B cell (primary cell): ENCODE results near the gene ZFYVE19. TPM values are rescaled to one million over a fixed set of nuclear protein-coding genes. Genes with fewer than 3 reads are reported as not detected.

ENCODE experiments used
- ATAC-seq: fragments of 200-7000 bp; cut with Tn5 transposase; one replicate; pipeline ENCODE4 v1.10.0; 2021; ENCODE audit warnings: low read depth, mild to moderate bottlenecking, moderate number of reproducible peaks, moderate library complexity
- CTCF ChIA-PET: fragments of 350-600 bp; sonication (Branson Sonifier 250); formaldehyde crosslinking; loops from one replicate; lab custom pipeline; 2021; ENCODE audit warnings: antibody characterized with exemption, inconsistent platforms; lab: Charles Lee
- POLR2A ChIA-PET: fragments of 350-600 bp; sonication (Branson Sonifier 250); formaldehyde crosslinking; loops from one replicate; lab custom pipeline; 2021; ENCODE audit warnings: antibody characterized with exemption; lab: Charles Lee
- DNase-seq: peaks from one replicate; pipeline ENCODE4 v3.0.0; 2013
- H2AFZ ChIP-seq: 2 replicates; pipeline ENCODE4 v1.6.1; 2012; ENCODE audit warnings: mild to moderate bottlenecking, low read depth, low read length; ENCODE audit not compliant: insufficient read depth, poor library complexity, severe bottlenecking
- H3K27ac ChIP-seq, 2 donors: 1 replicate in 1 of 2; 2 replicates in 1 of 2; pipeline ENCODE4 v1.5.1; 2012 to 2013; ENCODE audit warnings: low read length in 2 of 2, mild to moderate bottlenecking in 2 of 2, moderate library complexity in 1 of 2
- H3K27me3 ChIP-seq, 4 experiments: fragments of 200-600 bp in 1 of 4; sonication (generic) in 1 of 4; replicated peaks in 1 of 4; 1 replicate in 2 of 4; 2 replicates in 2 of 4; pipeline versions ENCODE4 v1.6.1 to v1.7.0; 2013 to 2016; ENCODE audit warnings: low read length in 3 of 4, mild to moderate bottlenecking in 2 of 4, mixed read lengths in 1 of 4, moderate library complexity in 1 of 4; ENCODE audit not compliant: insufficient read depth in 4 of 4, control insufficient read depth in 3 of 4; ENCODE audit errors: control extremely low read depth in 1 of 4
- H3K36me3 ChIP-seq, 2 experiments: replicated peaks in 1 of 2; 1 replicate in 1 of 2; 2 replicates in 1 of 2; pipeline versions ENCODE4 v1.6.1 to v1.7.1; 2013; ENCODE audit warnings: low read length in 1 of 2; ENCODE audit not compliant: insufficient read depth in 2 of 2, control insufficient read depth in 1 of 2; ENCODE audit errors: control extremely low read depth in 1 of 2, extremely low read depth in 1 of 2
- H3K4me1 ChIP-seq, 2 donors: fragments of 200-600 bp in 1 of 2; sonication (generic) in 1 of 2; 1 replicate in 1 of 2; 2 replicates in 1 of 2; pipeline versions ENCODE4 v1.5.1 to v1.6.1; 2013 to 2017; ENCODE audit warnings: low read length in 2 of 2; ENCODE audit not compliant: control insufficient read depth in 2 of 2, insufficient read depth in 2 of 2
- H3K4me2 ChIP-seq: replicated peaks from 2 replicates; pipeline ENCODE3; 2012; ENCODE audit warnings: mild to moderate bottlenecking, low read depth, low read length; ENCODE audit not compliant: poor library complexity, severe bottlenecking
- H3K4me3 ChIP-seq, 5 experiments: fragments of 200-600 bp in 1 of 5; sonication (generic) in 1 of 5; 1 replicate in 3 of 5; 2 replicates in 2 of 5; pipeline versions ENCODE4 v1.5.1 to v1.7.0; 2011 to 2016; ENCODE audit warnings: low read length in 4 of 5, mild to moderate bottlenecking in 4 of 5, low read depth in 2 of 5, control low read depth in 1 of 5, moderate library complexity in 1 of 5; ENCODE audit not compliant: insufficient read depth in 1 of 5; ENCODE audit errors: control extremely low read depth in 1 of 5, extremely low read depth in 1 of 5
- H3K79me2 ChIP-seq: fragments of 200-600 bp; sonication (generic); one replicate; pipeline ENCODE4 v1.6.0; 2016; ENCODE audit warnings: low read length; ENCODE audit not compliant: control insufficient read depth, insufficient read depth
- H3K9ac ChIP-seq: fragments of 200-600 bp; sonication (generic); 2 replicates; pipeline ENCODE4 v1.6.1; 2017; ENCODE audit warnings: mild to moderate bottlenecking, low read length, moderate library complexity
- H3K9me3 ChIP-seq, 3 donors: one replicate each; pipeline versions ENCODE4 v1.6.1 to v1.7.1; 2013; ENCODE audit warnings: low read length in 2 of 3; ENCODE audit not compliant: control insufficient read depth in 2 of 3, insufficient read depth in 1 of 3; ENCODE audit errors: control extremely low read depth in 1 of 3
- H4K20me1 ChIP-seq: 2 replicates; pipeline ENCODE4 v1.6.0; 2012; ENCODE audit warnings: mild to moderate bottlenecking, low read length; ENCODE audit not compliant: insufficient read depth, control insufficient read depth, poor library complexity, severe bottlenecking
- H3K27ac Mint-ChIP-seq: one replicate; pipeline ENCODE4 v1.8.0; 2021; ENCODE audit warnings: mixed read lengths
- H3K27me3 Mint-ChIP-seq: one replicate; pipeline ENCODE4 v1.8.0; 2021; ENCODE audit warnings: mixed read lengths
- H3K4me1 Mint-ChIP-seq: one replicate; pipeline ENCODE4 v1.8.0; 2021; ENCODE audit warnings: mixed read lengths
- H3K4me3 Mint-ChIP-seq: one replicate; pipeline ENCODE4 v1.8.0; 2021; ENCODE audit warnings: mixed read lengths
- H3K9me3 Mint-ChIP-seq: one replicate; pipeline ENCODE4 v1.8.0; 2022; ENCODE audit warnings: mixed read lengths; ENCODE audit not compliant: insufficient read depth
- CTCF ChIP-seq: fragments of 200-600 bp; IDR thresholded peaks from one replicate; pipeline ENCODE4 v1.8.0; 2022; ENCODE audit warnings: antibody characterized with exemption, mild to moderate bottlenecking
- EZH2 ChIP-seq: IDR thresholded peaks from 2 replicates; pipeline ENCODE4 v1.6.1; 2012; ENCODE audit warnings: borderline replicate concordance, low read depth, mild to moderate bottlenecking, moderate library complexity, low read length; ENCODE audit not compliant: insufficient read depth, poor library complexity, severe bottlenecking
- WGBS: methylation state at CpG from one replicate; pipeline ENCODE4 v1.1.5; 2013; ENCODE audit warnings: missing lambda C conversion rate; ENCODE audit not compliant: insufficient coverage; 5-methylcytosine and 5-hydroxymethylcytosine counted together
- intact Hi-C: fragments of 100-400 bp; cut with micrococcal nuclease; formaldehyde crosslinking; loops from one replicate; pipeline ENCODE4 v1.10.0; 2022
- polyA plus RNA-seq: library from polyadenylated mRNA; depleted of rRNA; stranded (reverse); fragments of >200 nt; gene quantifications from 2 replicates; pipeline ENCODE4 v1.2.3, GENCODE V29; 2012
- total RNA-seq, 2 donors: library from RNA; stranded (reverse); fragments of 120-200 nt in 1 of 2; gene quantifications; 1 replicate in 1 of 2; 2 replicates in 1 of 2; pipeline versions ENCODE4 v1.2.3 to v1.2.4, GENCODE V29; 2013 to 2022

Gene ZFYVE19
- total and polyA plus RNA-seq, 2 donors (not counting 1 experiment from before 2014, with no cell fraction given): 29.4 to 60.5 TPM

GRCh38 chr15:40759961-40760360 lies 46.9 kb upstream of the ZFYVE19 start:
- CTCF ChIA-PET: no interaction called here
- no peak for ATAC-seq
- intact Hi-C loops: no loop called here

More at GRCh38 chr15:40759961-40760360, 46.9 kb upstream of the ZFYVE19 start:
- Mint-ChIP-seq H3K4me1 (peaks cover 20% of the 10 kb centered on the region), H3K4me3 (no peak overlapping the region), H3K9me3 (no peaks in the 10 kb centered on the region), H3K27me3 (no peaks in the 10 kb centered on the region), H3K27ac (no peak overlapping the region)
- Histone ChIP-seq H3K27ac (no peak overlapping the region), H3K27me3 (no peaks in the 10 kb centered on the region), H3K4me2 (no peak overlapping the region), H2AFZ (no peak overlapping the region), H3K9me3 (no peaks in the 10 kb centered on the region), H3K79me2 (peaks cover 1% of the 10 kb centered on the region), H3K36me3 (no peaks in the 10 kb centered on the region), H3K4me3 (no peak overlapping the region), H3K4me1 (peaks cover 11 to 28% of the 10 kb centered on the region in 2 donors), H4K20me1 (no peaks in the 10 kb centered on the region), H3K9ac (no peak overlapping the region)
- TF ChIP-seq EZH2: no peak
- no peak for TF ChIP-seq CTCF
- no peak for DNase-seq
- 66% methylated on average over 5 of the region's 5 CpGs for WGBS
- POLR2A ChIA-PET: no interaction called here
